Cortex of kidney (tissue), 1 donor: ENCODE results near the gene TCF19.
"Not testable (repeated sequence)": the region's sequence is repeated elsewhere in the genome, so short reads cannot be mapped to it uniquely, and the experiment has no call there.

Source experiments
- DNase-seq: peaks from one replicate; lab custom pipeline; 2025; lab: John Stamatoyannopoulos, UW

Gene TCF19

GRCh38 chr6:31162463-31163165 lies 4.2 kb downstream of the TCF19 start:
- DNase-seq: no peak

DNA sequence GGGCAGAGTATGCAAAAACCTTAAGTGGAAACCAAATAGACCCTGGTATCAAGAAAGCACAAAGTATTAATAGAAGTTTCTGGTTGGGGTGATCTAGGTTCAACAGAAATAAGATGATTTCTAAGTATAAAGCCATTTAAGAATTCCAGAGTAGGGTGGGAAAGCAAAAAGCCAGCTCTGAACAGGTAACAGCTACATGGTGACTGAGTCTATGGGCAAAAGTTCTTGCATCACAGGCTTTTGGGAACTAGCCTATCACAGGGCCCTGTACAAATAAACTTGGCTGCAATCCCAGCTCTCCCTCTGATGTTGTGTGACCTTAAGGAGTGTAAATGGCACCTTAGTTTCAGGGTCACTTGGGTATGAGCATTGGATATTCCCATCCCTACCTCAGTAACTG lies 5.5 kb downstream of the TCF19 start:
- no peak for DNase-seq

- not testable (repeated sequence) for DNase-seq
Observed at GRCh38 chr6:31164475-31165063, 6.2 kb downstream of the TCF19 start.

GRCh38 chr6:31165064-31165832 lies 6.9 kb downstream of the TCF19 start:
- DNase-seq: not testable (repeated sequence)

DNA sequence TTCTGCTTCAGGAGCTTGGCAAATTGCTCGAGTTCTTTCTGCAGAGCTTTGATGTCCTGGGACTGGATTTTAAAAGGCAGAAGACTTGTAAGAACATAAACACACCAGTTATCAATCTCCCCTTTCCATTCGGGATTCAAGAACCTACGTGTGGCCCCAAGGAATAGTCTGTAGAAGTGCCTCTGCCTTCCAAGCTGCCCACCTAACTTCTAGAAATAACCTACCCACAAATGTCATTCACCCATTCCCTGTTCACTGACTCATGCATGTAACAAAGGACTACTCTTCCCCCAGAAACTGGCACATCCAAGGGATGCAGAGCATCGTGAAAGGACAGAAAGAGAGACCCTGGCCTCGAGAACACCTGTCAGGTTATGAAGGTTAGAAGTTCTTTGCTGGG lies 7.6 kb downstream of the TCF19 start:
- DNase-seq: no peak

- DNase-seq: no peak
Observed at GRCh38 chr6:31168606-31169005, 10.2 kb downstream of the TCF19 start.

- no peak for DNase-seq
Observed at GRCh38 chr6:31169123-31169857, 10.9 kb downstream of the TCF19 start.

DNA sequence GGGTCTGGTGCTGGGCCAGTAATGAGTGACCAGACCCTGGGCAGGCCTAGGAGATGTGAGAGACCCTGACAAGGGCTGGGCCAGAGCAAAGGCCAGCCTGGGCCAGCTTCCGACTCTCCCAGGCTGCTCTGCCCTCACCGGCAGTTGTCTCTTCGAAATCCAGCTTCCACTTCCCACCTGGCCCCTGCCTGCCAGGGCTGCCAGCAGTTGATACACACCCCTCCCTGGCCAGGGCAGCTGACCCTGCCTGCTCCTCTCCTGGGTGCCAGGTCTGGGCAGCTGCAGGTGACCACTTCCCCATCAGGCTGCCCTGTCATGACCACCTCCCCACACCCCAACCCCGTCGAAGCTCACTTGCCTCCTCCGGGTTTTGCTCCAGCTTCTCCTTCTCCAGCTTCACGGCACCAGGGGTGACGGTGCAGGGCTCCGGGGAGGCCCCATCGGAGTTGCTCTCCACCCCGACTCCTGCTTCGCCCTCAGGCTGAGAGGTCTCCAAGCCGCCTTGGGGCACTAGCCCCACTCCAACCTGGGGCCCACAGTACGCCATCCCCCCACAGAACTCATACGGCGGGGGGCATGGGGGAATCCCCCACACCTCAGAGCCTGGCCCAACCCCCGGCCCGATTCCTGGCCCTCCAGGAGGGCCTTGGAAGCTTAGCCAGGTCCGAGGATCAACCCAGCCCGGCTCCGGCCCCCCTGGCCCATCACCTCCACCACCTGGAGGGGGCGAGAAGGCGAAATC lies 11.6 kb downstream of the TCF19 start:
- DNase-seq: not testable (repeated sequence)

DNA sequence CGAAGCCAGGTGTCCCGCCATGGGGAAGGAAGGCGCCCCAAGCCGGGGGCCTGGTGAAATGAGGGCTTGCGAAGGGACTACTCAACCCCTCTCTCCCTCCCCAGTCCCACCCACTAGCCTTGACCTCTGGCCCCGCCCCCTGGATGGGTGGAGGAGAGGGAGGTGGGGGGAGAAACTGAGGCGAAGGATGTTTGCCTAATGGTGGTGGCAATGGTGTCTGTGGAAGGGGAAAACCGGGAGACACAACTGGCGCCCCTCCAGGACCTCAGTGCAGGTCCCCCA lies 12.2 kb downstream of the TCF19 start, which contains the start of gene POU5F1:
TSS of gene POU5F1 (minus strand) at position 83 of the 282 bp plus-strand sequence. CDS start at position 21, 62 bp downstream.
- no peak for DNase-seq

DNA sequence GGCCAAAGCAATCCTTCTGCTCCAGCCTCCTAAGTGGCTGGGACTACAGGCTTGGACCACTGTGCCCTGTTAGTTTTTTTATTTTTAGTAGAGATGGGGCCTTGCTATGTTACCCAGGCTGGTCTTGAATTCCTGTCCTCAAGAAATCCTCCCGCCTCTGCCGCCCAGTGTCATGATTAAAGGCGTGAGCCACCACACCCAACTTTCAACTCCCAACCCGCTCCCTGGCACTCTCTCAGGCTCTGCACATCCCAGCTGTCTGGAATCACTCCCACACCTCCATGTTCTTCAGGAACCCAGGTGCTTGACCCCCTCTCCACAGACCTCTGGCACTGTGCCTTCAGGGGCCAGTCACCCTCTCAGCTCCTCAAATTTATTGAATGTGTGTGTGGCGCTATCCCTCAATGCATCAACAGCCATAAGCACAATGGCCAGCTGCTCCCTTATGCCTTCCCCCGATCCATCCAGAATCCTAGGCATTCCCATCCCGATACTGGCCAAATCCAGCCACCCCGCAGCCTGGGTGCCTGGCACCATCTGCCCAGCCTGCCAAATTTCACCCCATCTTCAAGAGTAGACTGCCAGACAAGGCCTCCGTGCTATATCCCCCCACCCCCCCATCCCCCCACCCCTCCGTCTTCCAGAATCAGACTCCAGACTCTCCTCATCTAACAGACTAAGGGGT lies 12.7 kb downstream of the TCF19 start:
- no peak for DNase-seq

DNA sequence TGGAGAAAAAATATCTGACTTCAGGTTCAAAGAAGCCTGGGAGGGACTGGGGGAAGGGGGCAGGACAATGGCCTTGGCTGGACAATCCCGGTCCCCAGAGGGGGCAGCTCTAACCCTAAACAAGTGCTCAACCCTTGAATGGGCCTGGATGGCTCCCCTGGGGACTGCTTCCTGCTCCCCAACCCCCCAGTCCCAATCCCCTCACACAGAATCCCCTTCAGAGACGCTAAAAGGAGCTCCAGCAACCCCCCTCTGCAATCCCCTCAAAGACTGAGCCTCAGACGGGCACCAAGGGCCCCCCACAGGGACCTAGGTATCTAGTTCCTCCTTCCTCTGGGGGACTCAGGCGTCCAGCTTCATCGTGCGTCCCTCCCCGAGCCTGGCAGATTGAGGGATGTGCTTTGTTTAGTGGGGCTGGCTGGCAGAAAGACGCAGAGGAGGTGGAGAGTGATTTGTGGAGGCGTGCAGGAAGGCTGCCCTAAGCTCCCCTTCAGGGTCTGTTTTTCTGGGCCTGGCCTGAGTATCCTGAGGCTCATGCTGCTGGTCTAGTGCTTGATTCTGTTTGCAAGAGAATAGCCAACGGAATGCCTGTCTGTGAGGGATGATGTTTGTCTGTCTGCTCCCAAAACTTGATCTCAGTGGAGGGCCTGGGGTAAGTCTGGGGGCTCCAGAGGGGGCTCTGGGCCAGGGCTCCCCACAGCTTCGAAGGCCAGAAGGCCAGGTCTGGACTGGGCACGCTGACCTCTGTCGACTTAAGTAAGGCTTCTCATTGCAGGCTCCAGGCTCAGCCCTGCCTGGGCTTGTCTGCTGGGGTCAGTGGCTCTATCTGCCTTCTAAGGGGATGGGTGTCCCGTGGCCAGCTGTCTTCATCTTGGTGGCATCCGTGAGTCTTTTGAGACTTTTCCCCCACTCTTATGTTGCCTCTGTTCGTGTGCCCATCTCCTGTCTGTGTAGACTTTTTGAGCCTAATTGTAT lies 13.8 kb downstream of the TCF19 start:
- DNase-seq: no peak

GRCh38 chr6:31172973-31173384 lies 14.6 kb downstream of the TCF19 start:
- DNase-seq: no peak

- no peak for DNase-seq
Observed at GRCh38 chr6:31173406-31173805, 15.0 kb downstream of the TCF19 start.

DNA sequence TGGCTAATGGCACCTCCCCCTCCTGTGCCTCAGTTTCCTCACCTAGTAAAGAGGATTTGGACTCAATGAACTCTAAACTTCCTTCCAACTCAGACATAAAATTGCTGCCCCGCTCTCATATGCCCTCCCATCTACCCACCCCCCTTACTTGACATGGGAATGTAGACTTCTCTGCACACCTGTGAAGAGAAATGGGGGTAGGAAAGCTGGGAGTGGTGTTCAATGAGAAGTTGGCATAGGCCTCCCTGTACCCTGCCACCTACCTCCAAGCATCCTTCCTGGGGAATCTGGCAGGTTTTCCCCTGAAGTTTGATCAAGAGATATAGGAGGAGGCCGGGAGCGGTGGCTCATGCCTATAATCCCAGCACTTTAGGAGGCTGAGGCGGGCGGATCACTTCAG lies 16.0 kb downstream of the TCF19 start:
- DNase-seq: no peak

DNA sequence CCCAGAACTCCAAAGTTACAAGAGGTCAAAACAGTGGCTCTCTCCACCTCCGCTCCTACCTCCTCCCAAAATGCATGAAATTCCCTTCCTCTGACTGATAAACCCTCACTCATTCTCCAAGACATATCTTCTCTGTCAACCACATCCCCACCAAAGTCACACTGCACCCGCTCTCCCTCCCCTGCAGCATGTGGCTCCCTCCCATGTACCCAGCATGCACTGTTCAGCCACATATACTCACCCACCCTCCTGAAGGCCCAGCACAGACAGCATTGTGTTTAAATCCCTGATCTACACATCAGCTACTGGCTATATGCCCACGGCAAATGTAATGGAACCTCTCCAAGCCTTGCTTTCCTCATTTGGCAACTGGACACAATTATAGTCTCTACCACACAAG lies 17.6 kb downstream of the TCF19 start:
- no peak for DNase-seq

- DNase-seq: no peak
Observed at GRCh38 chr6:31178143-31179041, 20.0 kb downstream of the TCF19 start.

DNA sequence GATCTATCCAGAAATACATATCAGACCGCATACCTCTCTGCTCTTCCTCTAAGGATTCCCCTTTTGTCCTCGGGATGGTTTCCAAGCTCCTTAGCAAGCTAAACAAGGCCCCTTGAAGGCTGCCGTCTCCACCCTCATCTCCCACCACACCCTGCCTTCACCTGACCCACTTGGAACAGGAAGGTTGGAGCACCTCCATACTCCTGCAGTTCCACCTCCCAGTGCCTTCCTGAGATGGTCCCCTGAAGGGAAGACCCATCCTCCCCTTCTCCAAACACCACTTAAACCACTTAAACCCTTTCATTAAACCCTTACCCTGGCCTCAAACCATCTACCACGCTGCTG lies 20.6 kb downstream of the TCF19 start:
- DNase-seq: no peak

GRCh38 chr6:31179896-31180295 lies 21.5 kb downstream of the TCF19 start:
- DNase-seq: no peak

DNA sequence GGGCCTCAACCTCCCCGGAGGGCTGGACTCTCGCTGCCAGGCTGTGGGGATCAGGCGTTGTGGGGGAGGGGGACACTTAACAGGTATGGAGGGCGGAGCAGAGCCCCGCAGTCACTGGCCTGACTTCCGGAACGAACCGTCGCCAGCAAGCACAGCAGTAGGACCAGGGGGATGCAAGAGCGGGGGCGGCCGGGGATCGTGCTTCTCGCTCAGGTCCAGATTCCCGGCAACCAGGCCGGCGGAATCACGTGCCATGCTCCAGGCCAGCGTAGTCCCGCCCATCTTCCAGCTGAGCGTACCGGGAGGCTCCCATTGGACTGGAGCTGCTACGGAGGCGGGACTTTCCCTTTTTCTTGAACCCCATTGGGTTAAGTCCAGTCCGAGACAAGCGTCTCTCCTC lies 22.1 kb downstream of the TCF19 start:
- no peak for DNase-seq
